HUES6 (cell line): ENCODE data around the gene FAM83C.
"Not testable (repeated sequence)": the region's sequence is repeated elsewhere in the genome, so short reads cannot be mapped to it uniquely, and the experiment has no call there.

Experiments used
- H3K27ac ChIP-seq: 2 replicates; pipeline ENCODE4 v1.7.0; 2013; ENCODE audit warnings: low read depth, mild to moderate bottlenecking, low read length, inconsistent platforms
- H3K27me3 ChIP-seq: 2 replicates; pipeline ENCODE4 v1.6.1; 2013; ENCODE audit warnings: low read length; ENCODE audit not compliant: control insufficient read depth, insufficient read depth
- H3K36me3 ChIP-seq: 2 replicates; pipeline ENCODE4 v1.6.1; 2013; ENCODE audit warnings: low read length; ENCODE audit not compliant: control insufficient read depth, insufficient read depth
- H3K4me1 ChIP-seq: 2 replicates; pipeline ENCODE4 v1.6.1; 2013; ENCODE audit warnings: low read length; ENCODE audit not compliant: control insufficient read depth, insufficient read depth
- H3K4me3 ChIP-seq: 2 replicates; pipeline ENCODE4 v1.5.1; 2013; ENCODE audit warnings: low read depth, low read length
- H3K9ac ChIP-seq: one replicate; pipeline ENCODE4 v1.6.1; 2013; ENCODE audit warnings: mild to moderate bottlenecking, low read length
- H3K9me3 ChIP-seq: 2 replicates; pipeline ENCODE4 v1.6.1; 2013; ENCODE audit warnings: low read depth, low read length; ENCODE audit not compliant: control insufficient read depth, insufficient read depth

Gene FAM83C

DNA sequence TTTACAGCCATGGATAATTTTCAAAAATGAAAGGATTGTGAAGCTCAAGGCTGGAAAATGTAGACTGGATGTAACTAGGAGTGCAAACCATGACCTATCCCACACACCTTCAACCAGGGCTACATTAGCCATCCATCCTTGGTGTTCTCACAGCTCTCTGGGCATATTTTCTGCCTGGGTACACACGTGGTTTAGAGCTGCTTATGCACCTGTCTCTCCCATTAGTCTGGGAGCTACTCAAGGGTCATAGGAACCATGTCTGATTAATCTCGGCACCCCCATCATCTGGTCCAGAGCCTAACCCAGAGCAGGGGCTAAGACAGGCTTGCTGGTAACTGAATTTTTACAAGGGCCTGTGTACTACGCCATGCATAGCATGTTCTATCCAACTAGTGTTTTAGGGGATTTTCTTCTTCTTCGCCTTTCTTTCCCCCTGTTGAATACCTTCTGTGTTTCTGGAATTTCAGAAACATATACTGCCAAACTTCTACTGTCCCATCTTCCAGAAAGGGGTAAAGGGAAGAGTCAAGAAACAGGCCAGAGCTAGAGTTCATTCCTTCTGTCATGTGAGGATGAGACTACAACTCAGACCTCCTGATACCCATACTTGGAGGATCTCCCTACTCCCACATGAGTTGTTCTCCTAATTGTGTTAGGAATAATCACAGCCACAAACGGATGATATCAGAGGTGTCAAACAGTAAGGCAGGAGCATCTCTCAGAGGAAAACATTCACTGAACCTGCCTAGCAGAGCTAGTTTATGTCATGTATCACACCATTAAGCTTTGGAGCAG, 25.4 kb upstream of the FAM83C start:
- Histone ChIP-seq H3K27me3 (no peaks in the 10 kb centered on the region), H3K9me3 (no peaks in the 10 kb centered on the region), H3K27ac (no peak overlapping the region), H3K9ac (no peak overlapping the region), H3K4me3 (no peak overlapping the region), H3K4me1 (peaks cover 28% of the 10 kb centered on the region), H3K36me3 (0 out of 2 replicates have a peak, but pooled peaks cover 4% of the 10 kb centered on the region)

DNA sequence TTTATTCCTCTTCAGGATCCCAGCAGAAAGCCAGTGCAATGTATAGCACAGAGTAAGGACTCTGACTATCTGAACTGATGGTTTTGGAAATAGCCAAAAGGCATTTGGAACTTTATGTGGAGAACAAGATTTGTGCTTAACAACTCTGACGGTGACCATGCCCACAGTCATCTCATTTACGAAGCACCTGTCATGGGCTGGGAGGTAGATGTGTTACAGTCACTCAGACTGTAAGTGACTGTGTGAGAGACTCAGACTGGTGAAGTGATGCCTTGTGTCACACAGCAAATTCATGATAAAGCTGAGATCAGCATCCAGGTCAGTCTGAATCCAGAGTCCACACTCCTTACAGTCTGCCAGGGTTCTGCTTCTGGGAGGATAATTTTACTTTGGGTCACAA, 23.9 kb upstream of the FAM83C start:
- Histone ChIP-seq H3K36me3 (0 out of 2 replicates have a peak, but pooled peaks cover 4% of the 10 kb centered on the region), H3K27me3 (no peaks in the 10 kb centered on the region), H3K4me3 (no peak overlapping the region), H3K4me1 (peaks cover 44% of the 10 kb centered on the region), H3K9me3 (no peaks in the 10 kb centered on the region), H3K27ac (no peak overlapping the region), H3K9ac (no peak overlapping the region)

GRCh38 chr20:35315632-35316020, 23.4 kb upstream of the FAM83C start:
- H3K36me3 ChIP-seq, H3K9ac ChIP-seq, H3K27ac ChIP-seq, H3K27me3 ChIP-seq, H3K4me3 ChIP-seq, H3K9me3 ChIP-seq: not testable (repeated sequence)
- peaks cover 43% of the 10 kb centered on the region for H3K4me1 ChIP-seq

GRCh38 chr20:35314816-35315631, 22.8 kb upstream of the FAM83C start:
- Histone ChIP-seq H3K4me1 (peaks cover 37% of the 10 kb centered on the region), H3K9ac (no peak overlapping the region), H3K27me3 (no peaks in the 10 kb centered on the region), H3K36me3 (0 out of 2 replicates have a peak, but pooled peaks cover 4% of the 10 kb centered on the region), H3K4me3 (no peak overlapping the region), H3K27ac (no peak overlapping the region), H3K9me3 (no peaks in the 10 kb centered on the region)

DNA sequence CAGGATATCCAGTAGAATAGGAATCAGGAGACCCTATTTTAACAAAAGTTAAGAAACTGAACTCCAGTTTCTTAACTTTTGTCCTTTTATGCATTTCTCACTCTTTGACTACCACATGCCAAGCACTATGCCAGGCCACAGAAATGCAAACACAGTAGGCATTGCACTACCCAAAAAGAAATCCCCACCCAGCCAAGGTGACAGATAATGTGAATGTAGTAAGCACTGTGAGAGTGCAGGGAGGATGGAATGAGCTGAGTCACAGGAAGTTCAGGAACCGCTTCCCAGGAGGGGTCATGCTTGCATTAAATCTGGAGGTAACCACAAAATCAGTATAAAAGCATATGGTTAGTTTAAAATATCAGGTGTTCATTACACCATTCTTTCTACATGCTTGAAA, 20.1 kb upstream of the FAM83C start:
- Histone ChIP-seq H3K27ac (peak overlapping the region; percentile 69), H3K36me3 (0 out of 2 replicates have a peak, but pooled peaks cover 8% of the 10 kb centered on the region), H3K4me1 (peaks cover 32% of the 10 kb centered on the region), H3K27me3 (no peaks in the 10 kb centered on the region), H3K4me3 (no peak overlapping the region), H3K9ac (no peak overlapping the region), H3K9me3 (no peaks in the 10 kb centered on the region)

DNA sequence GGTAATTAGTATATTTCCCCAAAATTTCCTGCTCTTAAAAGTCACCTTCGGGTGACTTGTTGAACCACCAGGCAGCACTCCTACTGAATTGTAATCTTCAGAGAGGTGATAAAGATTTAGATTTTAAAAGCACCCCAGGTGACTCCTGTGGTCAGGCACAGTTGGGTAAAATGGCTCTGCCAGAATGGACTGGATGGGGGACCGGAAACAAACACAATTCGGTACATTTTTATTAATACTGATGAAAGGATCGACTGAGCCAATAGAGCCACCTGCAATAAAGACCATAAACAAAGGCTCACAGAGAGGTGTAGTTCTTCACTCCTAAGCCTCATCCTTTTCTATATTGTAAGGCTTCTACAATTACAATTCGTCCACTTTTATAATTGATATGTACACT, 19.6 kb upstream of the FAM83C start:
- Histone ChIP-seq H3K9ac (no peak overlapping the region), H3K9me3 (no peaks in the 10 kb centered on the region), H3K27me3 (no peaks in the 10 kb centered on the region), H3K4me3 (no peak overlapping the region), H3K27ac (peak overlapping the region; percentile 69), H3K4me1 (peaks cover 32% of the 10 kb centered on the region), H3K36me3 (0 out of 2 replicates have a peak, but pooled peaks cover 8% of the 10 kb centered on the region)

DNA sequence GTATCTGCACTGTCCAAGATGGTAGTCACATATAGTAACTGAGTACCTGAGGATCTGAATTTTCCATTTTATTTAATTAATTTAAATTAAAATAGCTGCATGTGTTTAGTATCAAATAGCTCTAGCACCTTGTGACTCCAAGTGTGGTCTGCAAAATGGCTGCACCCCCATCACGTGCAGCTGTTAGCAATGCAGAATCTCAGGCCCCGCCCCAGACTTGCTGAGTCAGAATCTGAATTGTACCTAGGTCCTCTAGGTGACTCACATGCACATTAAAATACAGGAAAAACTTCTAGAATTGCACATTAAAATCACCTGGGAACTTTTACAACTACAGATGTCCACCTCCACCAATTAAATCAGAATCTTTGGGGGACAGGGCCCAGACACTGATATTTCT, 19.2 kb upstream of the FAM83C start:
- H3K36me3 ChIP-seq, result 0 out of 2 replicates have a peak, but pooled peaks cover 9% of the 10 kb centered on the region
- H3K4me1 ChIP-seq, result peaks cover 36% of the 10 kb centered on the region
- H3K27me3 ChIP-seq, result no peaks in the 10 kb centered on the region
- no peaks in the 10 kb centered on the region for H3K9me3 ChIP-seq
- H3K9ac ChIP-seq, result no peak overlapping the region
- peak overlapping the region; percentile 69 for H3K27ac ChIP-seq
- no peak overlapping the region for H3K4me3 ChIP-seq

GRCh38 chr20:35307666-35308653, 15.7 kb upstream of the FAM83C start:
- Histone ChIP-seq H3K4me3 (no peak overlapping the region), H3K36me3 (peaks cover 12% of the 10 kb centered on the region; the same call in 1 of the 2 replicates), H3K27me3 (no peaks in the 10 kb centered on the region), H3K9ac (no peak overlapping the region), H3K4me1 (peaks cover 40% of the 10 kb centered on the region), H3K27ac (no peak overlapping the region), H3K9me3 (no peaks in the 10 kb centered on the region)

DNA sequence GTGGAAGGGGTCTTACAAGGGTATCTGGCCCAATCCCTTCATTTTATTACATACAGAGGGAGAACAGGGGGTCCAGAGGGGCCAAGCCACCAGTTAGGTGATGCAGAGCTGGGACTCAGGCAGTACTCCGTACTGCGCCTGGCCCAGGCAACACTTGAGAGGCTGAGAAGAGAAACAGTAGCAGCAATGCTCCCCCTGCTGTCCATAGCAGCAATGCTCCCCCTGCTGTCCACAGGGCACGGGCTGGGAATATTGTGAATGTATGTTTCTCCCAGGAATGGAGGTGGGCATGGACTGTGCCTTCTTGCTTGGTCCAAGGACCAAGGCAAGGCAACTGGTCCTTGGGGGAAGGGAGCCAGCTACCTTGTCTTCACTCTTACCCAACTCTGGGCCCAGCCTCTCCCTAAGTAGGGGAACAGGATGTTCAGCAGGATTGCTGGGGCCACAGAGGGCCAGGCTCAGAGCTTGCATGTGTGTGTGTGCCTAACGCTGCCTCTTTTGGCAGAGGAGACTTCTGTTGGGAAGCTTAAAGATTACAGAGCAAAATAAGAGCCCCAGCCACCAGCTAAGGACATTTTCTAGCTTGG, 14.8 kb upstream of the FAM83C start:
- peaks cover 13% of the 10 kb centered on the region; the same call in 1 of the 2 replicates for H3K36me3 ChIP-seq
- H3K27me3 ChIP-seq, result no peaks in the 10 kb centered on the region
- H3K27ac ChIP-seq, result no peak overlapping the region
- H3K4me1 ChIP-seq, result peaks cover 32% of the 10 kb centered on the region
- no peak overlapping the region for H3K4me3 ChIP-seq
- no peak overlapping the region for H3K9ac ChIP-seq
- no peaks in the 10 kb centered on the region for H3K9me3 ChIP-seq
